Thyroid gland (tissue), 4 donors: ENCODE measurements around the gene DCAF11. TPM values are rescaled to one million over a fixed set of nuclear protein-coding genes. Genes with fewer than 3 reads are reported as not detected.
A peak's percentile ranks its signal among the peaks of the same experiment; 100 is the strongest.

Source experiments
- DNase-seq, 2 donors: peaks; one replicate each; pipeline ENCODE4 v3.0.0-alpha.2; 2019
- H3K27ac ChIP-seq, 3 donors: fragments of 200-600 bp; sonication (generic); 1 replicate in 2 of 3; 2 replicates in 1 of 3; pipeline ENCODE4 v1.5.1; 2016 to 2019; ENCODE audit warnings: mild to moderate bottlenecking in 1 of 3, moderate library complexity in 1 of 3
- H3K27me3 ChIP-seq: fragments of 200-600 bp; sonication (generic); one replicate; pipeline ENCODE4 v1.5.1; 2019
- H3K36me3 ChIP-seq, 2 donors: fragments of 200-600 bp; sonication (generic); one replicate each; pipeline ENCODE4 v1.5.1; 2016 to 2019
- H3K4me1 ChIP-seq, 2 donors: fragments of 200-600 bp; sonication (generic); one replicate each; pipeline ENCODE4 v1.5.1; 2017 to 2019
- H3K4me3 ChIP-seq, 3 donors: fragments of 200-600 bp; sonication (generic); replicated peaks in 1 of 3; 1 replicate in 2 of 3; 2 replicates in 1 of 3; pipeline ENCODE4 v1.5.1; 2016; ENCODE audit warnings: mild to moderate bottlenecking in 1 of 3
- H3K9me3 ChIP-seq: fragments of 200-600 bp; sonication (generic); one replicate; pipeline ENCODE4 v1.5.1; 2017
- CTCF ChIP-seq, 6 experiments: fragments of 200-600 bp in 3 of 6; fragments of 450-650 bp in 3 of 6; sonication (generic) in 3 of 6; IDR thresholded peaks; one replicate each; pipeline ENCODE4 v1.5.1; 2016 to 2019; ENCODE audit warnings: antibody characterized with exemption in 6 of 6, mild to moderate bottlenecking in 2 of 6, inconsistent platforms in 1 of 6, moderate library complexity in 1 of 6
- POLR2A ChIP-seq, 2 donors: fragments of 450-650 bp; IDR thresholded peaks; one replicate each; pipeline ENCODE4 v1.6.1; 2017; ENCODE audit warnings: antibody characterized with exemption in 2 of 2, mild to moderate bottlenecking in 2 of 2, moderate library complexity in 1 of 2
- WGBS, 2 donors: methylation state at CpG; one replicate each; pipeline ENCODE4 v1.1.5; 2017; 5-methylcytosine and 5-hydroxymethylcytosine counted together
- intact Hi-C: fragments of 100-400 bp; cut with DNase I; formaldehyde crosslinking; loops from one replicate; pipeline ENCODE4 v1.15.1; 2023
- total RNA-seq, 4 donors: library from RNA; depleted of rRNA; stranded (reverse); fragments of >200 nt; gene quantifications; one replicate each; pipeline ENCODE4 v1.2.3, GENCODE V29; 2016

Gene DCAF11
- total RNA-seq, 4 donors from 2014 or later: 90.6 to 155 (median 132) TPM

GRCh38 chr14:24136684-24137528 is 22.3 kb downstream of the DCAF11 start:
- Histone ChIP-seq H3K4me1 (peaks cover 18 to 24% of the 10 kb centered on the region in 2 donors), H3K4me3 (peak overlapping the region; percentile 83 to 94 (median 92))
- intact Hi-C loops: no loop called here

GRCh38 chr14:24137529-24138395 is 23.2 kb downstream of the DCAF11 start:
- peak overlapping the region in 1 of 3 donors; percentile 81 for H3K27ac ChIP-seq
- WGBS, 2 donors: 87 to 88% methylated on average over 8 of the region's 8 CpGs
- H3K9me3 ChIP-seq: no peaks in the 10 kb centered on the region
- no peak for DNase-seq
- TF ChIP-seq POLR2A (IDR thresholded peaks at IDR 0.05): no peak
- TF ChIP-seq CTCF (IDR thresholded peaks at IDR 0.05): no peak
- H3K27me3 ChIP-seq: no peaks in the 10 kb centered on the region
- peaks cover 21 to 28% of the 10 kb centered on the region in 2 donors for H3K4me1 ChIP-seq
- intact Hi-C loops: no loop called here
- H3K36me3 ChIP-seq: peaks cover 14 to 15% of the 10 kb centered on the region in 2 donors
- H3K4me3 ChIP-seq: no peak overlapping the region

More at GRCh38 chr14:24136684-24137528, 22.3 kb downstream of the DCAF11 start:
- no peaks in the 10 kb centered on the region for H3K27me3 ChIP-seq
- no peaks in the 10 kb centered on the region for H3K9me3 ChIP-seq
- peaks cover 14 to 15% of the 10 kb centered on the region in 2 donors for H3K36me3 ChIP-seq
- no peak for DNase-seq
- WGBS, 2 donors: 33 to 41% methylated on average over 13 of the region's 13 CpGs
- TF ChIP-seq CTCF (IDR thresholded peaks at IDR 0.05): no peak
- no peak for TF ChIP-seq POLR2A (IDR thresholded peaks at IDR 0.05)
- peak overlapping the region; percentile 72 to 81 (median 80) for H3K27ac ChIP-seq

- no peak for DNase-seq
- Histone ChIP-seq H3K4me1 (peaks cover 21 to 28% of the 10 kb centered on the region in 2 donors), H3K4me3 (no peak overlapping the region), H3K27ac (no peak overlapping the region), H3K36me3 (peaks cover 14 to 15% of the 10 kb centered on the region in 2 donors), H3K9me3 (no peaks in the 10 kb centered on the region), H3K27me3 (no peaks in the 10 kb centered on the region)
- 87 to 93% methylated on average over 12 to 13 of the region's 13 CpGs for WGBS, 2 donors
- no peak for TF ChIP-seq CTCF (IDR thresholded peaks at IDR 0.05)
- TF ChIP-seq POLR2A (IDR thresholded peaks at IDR 0.05): no peak
- intact Hi-C loops: no loop called here
Observed at GRCh38 chr14:24138396-24139271, 24.1 kb downstream of the DCAF11 start.

- Histone ChIP-seq H3K36me3 (peaks cover 14 to 15% of the 10 kb centered on the region in 2 donors), H3K27me3 (no peaks in the 10 kb centered on the region), H3K27ac (no peak overlapping the region), H3K4me3 (no peak overlapping the region), H3K4me1 (peaks cover 21 to 28% of the 10 kb centered on the region in 2 donors), H3K9me3 (no peaks in the 10 kb centered on the region)
- no peak for DNase-seq
- no peak for TF ChIP-seq POLR2A (IDR thresholded peaks at IDR 0.05)
- TF ChIP-seq CTCF (IDR thresholded peaks at IDR 0.05): no peak
- 82 to 87% methylated on average over 9 of the region's 9 CpGs for WGBS, 2 donors
- intact Hi-C loops: no loop called here
Observed at GRCh38 chr14:24139272-24139934, 24.8 kb downstream of the DCAF11 start.
